ENCODE results near the gene APOBEC3H. TPM values are rescaled to one million over a fixed set of nuclear protein-coding genes. Genes with fewer than 3 reads are reported as not detected.

Gene APOBEC3H
- total RNA-seq, 1 experiment from 2014 or later: 0.87 TPM

DNA sequence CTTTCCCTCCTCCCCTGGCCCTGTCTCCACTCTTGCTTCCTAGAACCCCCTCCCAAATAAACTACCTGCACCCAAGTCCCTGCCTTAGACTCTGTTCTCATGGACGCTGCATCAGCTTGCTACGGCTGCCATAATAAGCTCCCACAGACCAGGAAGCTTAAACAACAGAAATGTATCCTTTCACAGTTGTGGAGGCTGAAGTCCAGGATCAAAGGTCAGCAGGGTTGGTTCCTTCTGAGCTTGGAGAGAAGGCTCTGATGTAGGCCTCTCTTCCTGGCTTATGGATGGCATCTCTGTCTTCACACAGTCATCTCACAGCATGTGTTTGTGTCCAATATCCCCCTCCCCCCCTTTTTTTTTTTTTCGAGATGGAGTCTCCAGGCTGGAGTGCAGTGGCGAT, 32.0 kb downstream of the APOBEC3H start:
- BruUV-seq (replicated peaks): no TSS peak
- intact Hi-C loops (cut with micrococcal nuclease): no loop called here

DNA sequence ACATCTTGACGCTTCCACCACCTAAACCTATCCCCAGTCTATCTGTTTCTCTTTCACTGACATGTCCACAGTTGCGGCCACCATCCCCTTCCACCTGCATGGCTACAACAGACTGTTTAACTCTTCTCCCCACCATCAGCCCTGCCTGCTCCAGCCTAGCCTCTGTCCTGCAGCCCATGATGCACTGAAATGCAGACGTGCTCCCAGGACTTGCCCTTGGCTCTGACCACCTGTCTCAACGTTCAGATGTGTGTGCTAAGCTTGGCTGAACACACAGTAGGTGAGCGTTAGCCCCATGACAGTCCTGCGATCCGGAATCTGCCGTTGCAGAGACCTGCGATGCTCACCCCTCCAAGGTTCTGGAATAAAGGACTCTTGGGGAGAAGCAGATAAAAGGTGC, 32.7 kb downstream of the APOBEC3H start:
- Histone ChIP-seq H4K20me1 (ENCODE audit: low read length) (no peaks in the 10 kb centered on the region), H3F3A (ENCODE audit: low read length, unreplicated experiment) (no peaks in the 10 kb centered on the region), H3K79me2 (ENCODE audit: low read length) (no peaks in the 10 kb centered on the region), H3K4me3 (ENCODE audit: low read length) (no peak overlapping the region), H3K9me2 (replicated peaks; ENCODE audit: low read length) (no peaks in the 10 kb centered on the region), H3K36me3 (ENCODE audit: low read depth, low read length) (no peaks in the 10 kb centered on the region), H2AFZ (ENCODE audit: low read length) (no peak overlapping the region), H3K4me2 (ENCODE audit: low read length) (no peak overlapping the region), H3K27ac (ENCODE audit: low read length) (no peak overlapping the region), H3K4me1 (ENCODE audit: insufficient read depth, low read length) (no peaks in the 10 kb centered on the region; the same call in 1 of the 2 replicates), H3K9ac (ENCODE audit: low read length) (no peak overlapping the region), H3K27me3 (ENCODE audit: low read length) (no peaks in the 10 kb centered on the region), H3K9me3 (ENCODE audit: low read length) (no peaks in the 10 kb centered on the region)
- TF ChIP-seq EZH2phosphoT487 (IDR thresholded peaks at IDR 0.05; ENCODE audit: borderline replicate concordance, low read length) (no peak), EZH2 (IDR thresholded peaks at IDR 0.05; ENCODE audit: low read length, unreplicated experiment) (no peak)
- BruUV-seq (replicated peaks): no TSS peak
- DNase-seq (no peak), ATAC-seq (no peak)
- intact Hi-C loops (cut with micrococcal nuclease): no loop called here
- ChIA-PET POLR2A (ENCODE audit: unreplicated experiment) (no interaction called here), CTCF (interaction anchor here (0.6 kb wide), 1 partner anchor 8 kb away, joined by 4 read pairs; no protein-coding TSS in a partner anchor)

More for the DNA sequence above, 32.0 kb downstream of the APOBEC3H start:
- no peak overlapping the region for H2AFZ ChIP-seq (ENCODE audit: low read length)
- no peak overlapping the region for H3K4me2 ChIP-seq (ENCODE audit: low read length)
- no peaks in the 10 kb centered on the region for H3K9me3 ChIP-seq (ENCODE audit: low read length)
- POLR2A ChIA-PET (ENCODE audit: unreplicated experiment): no interaction called here
- CTCF ChIA-PET: no interaction called here
- H3K4me1 ChIP-seq (ENCODE audit: insufficient read depth, low read length): no peaks in the 10 kb centered on the region
- H3K27ac ChIP-seq (ENCODE audit: low read length): no peak overlapping the region
- H3F3A ChIP-seq (ENCODE audit: low read length, unreplicated experiment): no peaks in the 10 kb centered on the region
- H3K79me2 ChIP-seq (ENCODE audit: low read length): no peaks in the 10 kb centered on the region
- H3K36me3 ChIP-seq (ENCODE audit: low read depth, low read length): no peaks in the 10 kb centered on the region
- no peaks in the 10 kb centered on the region for H3K9me2 ChIP-seq (replicated peaks; ENCODE audit: low read length)
- H3K27me3 ChIP-seq (ENCODE audit: low read length): no peaks in the 10 kb centered on the region
- no peak overlapping the region for H3K9ac ChIP-seq (ENCODE audit: low read length)
- no peak for TF ChIP-seq EZH2phosphoT487 (IDR thresholded peaks at IDR 0.05; ENCODE audit: borderline replicate concordance, low read length)
- TF ChIP-seq, protein P1, sequence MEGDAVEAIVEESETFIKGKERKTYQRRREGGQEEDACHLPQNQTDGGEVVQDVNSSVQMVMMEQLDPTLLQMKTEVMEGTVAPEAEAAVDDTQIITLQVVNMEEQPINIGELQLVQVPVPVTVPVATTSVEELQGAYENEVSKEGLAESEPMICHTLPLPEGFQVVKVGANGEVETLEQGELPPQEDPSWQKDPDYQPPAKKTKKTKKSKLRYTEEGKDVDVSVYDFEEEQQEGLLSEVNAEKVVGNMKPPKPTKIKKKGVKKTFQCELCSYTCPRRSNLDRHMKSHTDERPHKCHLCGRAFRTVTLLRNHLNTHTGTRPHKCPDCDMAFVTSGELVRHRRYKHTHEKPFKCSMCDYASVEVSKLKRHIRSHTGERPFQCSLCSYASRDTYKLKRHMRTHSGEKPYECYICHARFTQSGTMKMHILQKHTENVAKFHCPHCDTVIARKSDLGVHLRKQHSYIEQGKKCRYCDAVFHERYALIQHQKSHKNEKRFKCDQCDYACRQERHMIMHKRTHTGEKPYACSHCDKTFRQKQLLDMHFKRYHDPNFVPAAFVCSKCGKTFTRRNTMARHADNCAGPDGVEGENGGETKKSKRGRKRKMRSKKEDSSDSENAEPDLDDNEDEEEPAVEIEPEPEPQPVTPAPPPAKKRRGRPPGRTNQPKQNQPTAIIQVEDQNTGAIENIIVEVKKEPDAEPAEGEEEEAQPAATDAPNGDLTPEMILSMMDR (conservative IDR thresholded peaks at IDR 0.05; ENCODE audit: low read depth, low read length): no peak
- TF ChIP-seq EZH2 (IDR thresholded peaks at IDR 0.05; ENCODE audit: low read length, unreplicated experiment): no peak
- no peak for ATAC-seq
- H3K4me3 ChIP-seq (ENCODE audit: low read length): no peak overlapping the region
- no peak for DNase-seq
- H4K20me1 ChIP-seq (ENCODE audit: low read length): no peaks in the 10 kb centered on the region

DNA sequence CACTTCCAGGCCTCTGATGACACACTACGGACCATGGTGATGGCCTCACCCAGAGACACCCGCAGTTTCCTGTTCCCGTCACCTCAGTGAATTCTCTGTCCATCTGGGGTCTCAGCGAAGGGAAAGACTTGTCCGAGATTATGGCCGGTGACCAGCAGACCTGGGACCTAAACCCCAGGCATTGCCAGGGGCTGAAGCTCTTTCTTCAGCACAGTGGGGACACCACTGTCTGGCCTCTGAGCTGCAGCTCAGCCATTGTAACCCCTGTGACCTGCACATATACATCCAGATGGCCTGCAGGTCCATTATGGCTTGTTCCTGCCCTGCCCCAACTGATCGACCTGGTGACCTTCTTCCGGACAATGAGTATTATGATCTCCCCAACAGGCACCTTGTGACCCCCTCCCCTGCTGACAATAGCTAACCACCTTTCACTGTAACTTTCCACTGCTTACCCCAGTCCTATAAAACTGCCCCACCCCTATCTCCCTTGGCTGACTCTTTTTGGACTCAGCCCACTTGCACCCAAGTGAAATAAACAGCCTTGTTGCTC, 33.2 kb downstream of the APOBEC3H start:
- no peak for ATAC-seq
- Histone ChIP-seq H3K4me3 (ENCODE audit: low read length) (no peak overlapping the region), H3K4me1 (ENCODE audit: insufficient read depth, low read length) (peaks cover 5% of the 10 kb centered on the region; the same call in 1 of the 2 replicates), H2AFZ (ENCODE audit: low read length) (no peak overlapping the region), H3K4me2 (ENCODE audit: low read length) (no peak overlapping the region), H3K79me2 (ENCODE audit: low read length) (no peaks in the 10 kb centered on the region), H3K36me3 (ENCODE audit: low read depth, low read length) (no peaks in the 10 kb centered on the region), H3K27ac (ENCODE audit: low read length) (no peak overlapping the region), H3K9me2 (replicated peaks; ENCODE audit: low read length) (no peaks in the 10 kb centered on the region), H4K20me1 (ENCODE audit: low read length) (no peaks in the 10 kb centered on the region), H3F3A (ENCODE audit: low read length, unreplicated experiment) (no peaks in the 10 kb centered on the region), H3K27me3 (ENCODE audit: low read length) (no peaks in the 10 kb centered on the region), H3K9me3 (ENCODE audit: low read length) (no peaks in the 10 kb centered on the region), H3K9ac (ENCODE audit: low read length) (no peak overlapping the region)
- TF ChIP-seq EZH2phosphoT487 (IDR thresholded peaks at IDR 0.05; ENCODE audit: borderline replicate concordance, low read length): no peak
- TF ChIP-seq EZH2 (IDR thresholded peaks at IDR 0.05; ENCODE audit: low read length, unreplicated experiment): no peak
- TF ChIP-seq, protein P1 (conservative IDR thresholded peaks at IDR 0.05; ENCODE audit: low read depth, low read length): no peak
- ChIA-PET CTCF (interaction anchor here (0.6 kb wide), 1 partner anchor 8 kb away, joined by 4 read pairs; no protein-coding TSS in a partner anchor), POLR2A (ENCODE audit: unreplicated experiment) (no interaction called here)
- intact Hi-C loops (cut with micrococcal nuclease): no loop called here
- no TSS peak for BruUV-seq (replicated peaks)
- DNase-seq: no peak

Data from PC-3 (cell line).